Measurements from ENCODE around the gene ADGRG3.

ADGRG3 gene

DNA sequence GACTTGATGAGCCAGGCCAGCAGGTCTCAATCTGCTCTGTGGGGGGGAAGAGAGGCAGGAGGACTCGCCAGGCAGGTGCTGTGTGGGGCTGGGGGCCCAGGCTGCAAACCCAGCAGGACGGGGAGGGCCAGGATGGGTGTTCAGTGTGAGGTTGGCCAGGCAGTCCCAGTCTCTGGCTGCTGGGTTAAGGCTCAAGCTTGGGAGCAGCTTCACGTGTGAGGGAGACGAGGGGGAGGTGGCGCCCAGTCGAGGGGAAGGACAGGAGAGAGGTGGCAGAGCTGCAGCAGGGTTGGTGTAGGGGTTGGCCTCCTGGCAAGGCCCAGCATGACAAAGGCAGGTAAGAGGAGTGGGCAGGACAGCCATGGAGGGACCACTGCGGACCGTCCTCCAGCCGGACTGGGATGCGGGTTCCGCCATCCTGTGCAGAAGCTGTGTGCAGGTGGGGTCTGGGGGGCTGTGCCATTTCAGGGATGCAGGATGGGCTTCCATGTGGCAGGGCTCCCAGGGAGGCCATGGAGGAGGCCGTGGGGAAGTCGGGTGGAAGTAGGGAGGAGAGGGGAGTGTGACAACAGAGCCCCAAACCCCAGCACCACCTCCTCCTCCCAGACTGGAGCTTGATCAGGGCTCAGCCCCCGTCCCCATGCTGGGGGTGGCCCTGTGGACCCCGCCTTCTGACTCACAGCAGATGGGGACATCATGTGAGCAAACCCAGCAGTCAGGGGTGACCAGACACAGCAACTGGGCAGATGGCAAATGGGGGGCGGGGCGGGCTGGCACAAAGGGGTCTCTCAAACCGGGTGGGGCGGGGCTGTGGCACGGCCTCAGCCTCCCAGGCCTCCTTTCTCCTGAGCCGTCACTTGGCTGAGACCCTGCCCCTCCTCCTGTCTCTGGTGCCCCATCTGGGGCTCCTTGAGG lies 36.9 kb upstream of the ADGRG3 start:
- no peak for DNase-seq

DNA sequence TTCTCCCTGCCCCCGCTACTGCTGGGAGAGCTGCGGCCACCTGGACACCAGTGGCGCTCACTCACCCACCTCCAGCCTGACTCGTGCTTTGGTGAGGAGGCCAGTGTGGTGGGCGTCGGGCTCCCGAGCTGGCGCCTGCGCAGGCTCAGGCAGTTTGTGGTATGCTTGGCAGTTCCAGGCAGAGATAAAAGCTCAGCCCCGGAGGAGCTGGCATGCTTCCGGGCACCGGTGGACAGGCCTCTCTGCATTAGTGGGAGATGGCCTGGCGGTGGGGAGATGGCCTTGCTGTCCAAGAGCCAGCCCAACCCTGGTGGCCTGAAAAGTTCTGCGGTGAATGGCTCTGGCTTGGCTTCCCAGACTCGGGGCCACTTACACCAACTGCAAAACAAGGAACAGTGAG lies 35.5 kb upstream of the ADGRG3 start:
- no peak for DNase-seq

DNA sequence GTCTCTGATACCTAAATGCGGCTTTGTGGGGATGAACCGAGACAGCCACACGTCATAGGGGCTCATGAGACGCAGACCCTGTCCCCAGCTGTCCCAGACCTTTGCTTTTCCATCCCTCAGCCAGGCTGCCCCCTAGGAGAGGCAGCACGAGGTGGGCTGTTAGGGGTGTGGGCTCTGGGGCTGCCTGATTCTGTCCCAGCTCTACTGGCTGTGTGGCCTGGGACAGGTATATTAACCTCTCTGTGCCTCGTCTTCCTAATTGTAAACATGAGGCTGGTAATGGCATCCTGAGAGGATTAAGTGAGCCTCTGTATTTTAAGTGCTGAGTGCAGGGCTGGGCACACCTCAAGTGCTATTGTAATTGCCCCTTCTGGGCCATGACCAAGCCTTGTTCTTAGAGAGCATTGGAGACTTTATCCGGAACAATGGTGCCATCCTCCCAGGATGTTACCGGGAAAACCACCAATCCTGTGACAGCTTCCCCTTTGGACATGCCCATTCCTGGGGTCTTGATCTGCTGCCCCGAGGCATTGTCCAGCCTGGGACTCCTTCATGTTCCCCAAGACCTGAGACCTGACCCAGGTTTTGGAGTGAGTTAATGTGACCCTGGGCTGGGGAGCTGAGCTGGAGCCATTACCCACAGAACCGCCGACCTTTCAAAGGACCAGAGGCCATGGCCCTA lies 34.6 kb upstream of the ADGRG3 start:
- no peak for DNase-seq

DNA sequence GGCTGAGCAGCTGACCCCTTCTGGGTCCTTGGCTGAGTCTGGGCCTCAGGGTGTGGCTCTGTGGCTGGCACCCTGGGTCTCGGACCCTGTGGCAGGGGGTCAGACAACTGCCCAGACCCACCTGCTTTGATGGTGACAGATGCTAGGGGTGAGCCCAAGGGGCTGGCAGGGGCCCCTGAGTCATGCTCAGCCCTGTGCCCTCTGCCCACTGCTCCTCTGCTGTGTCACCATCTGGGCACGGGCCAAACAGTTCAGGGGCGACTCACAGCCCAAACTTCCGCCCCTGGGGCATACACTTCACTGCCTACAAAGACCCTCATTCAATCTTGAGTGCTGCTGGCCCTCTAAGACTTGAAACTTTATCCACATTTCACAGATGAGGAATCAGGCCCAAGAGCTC lies 33.9 kb upstream of the ADGRG3 start:
- no peak for DNase-seq

DNA sequence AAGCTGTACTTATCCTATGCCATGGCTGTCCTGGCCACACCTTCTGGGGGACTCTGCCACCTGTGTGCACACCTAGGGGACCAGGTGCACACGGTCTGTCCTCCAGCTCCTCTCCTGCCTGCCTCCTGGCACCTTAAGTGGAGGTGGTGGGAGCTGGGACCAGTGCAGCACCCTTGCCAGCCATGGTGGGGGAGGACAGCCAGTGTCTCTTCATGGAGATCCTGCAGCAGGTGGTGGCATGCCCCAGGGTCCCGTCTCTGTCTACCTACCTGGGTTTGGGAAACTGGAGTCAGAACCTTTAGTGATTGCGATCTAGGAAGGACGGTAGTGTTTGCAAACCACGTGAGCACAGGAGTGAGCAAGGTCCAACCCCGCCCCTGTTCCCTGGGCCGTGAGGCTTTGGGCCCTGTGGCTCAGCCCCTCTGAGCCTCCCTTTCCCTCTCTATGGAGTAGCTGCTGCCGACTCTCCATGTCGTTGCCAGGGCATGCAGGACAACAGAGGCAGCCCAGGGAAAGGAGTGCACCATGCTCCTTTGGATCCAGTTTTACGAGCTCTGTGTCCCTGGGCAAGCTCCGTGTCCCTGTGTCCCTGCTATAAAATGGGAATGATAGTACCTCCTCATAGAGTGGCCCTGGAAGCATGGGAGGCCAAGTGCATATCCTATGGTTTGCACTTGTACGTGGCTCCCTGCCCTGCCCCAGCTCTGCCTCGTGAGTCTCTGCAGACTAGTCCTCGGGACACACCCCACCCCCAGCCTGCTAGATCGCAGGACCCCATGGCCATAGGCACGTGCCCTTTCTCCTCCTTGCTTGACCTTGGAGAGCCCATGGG lies 32.6 kb upstream of the ADGRG3 start:
- DNase-seq = no peak

DNA sequence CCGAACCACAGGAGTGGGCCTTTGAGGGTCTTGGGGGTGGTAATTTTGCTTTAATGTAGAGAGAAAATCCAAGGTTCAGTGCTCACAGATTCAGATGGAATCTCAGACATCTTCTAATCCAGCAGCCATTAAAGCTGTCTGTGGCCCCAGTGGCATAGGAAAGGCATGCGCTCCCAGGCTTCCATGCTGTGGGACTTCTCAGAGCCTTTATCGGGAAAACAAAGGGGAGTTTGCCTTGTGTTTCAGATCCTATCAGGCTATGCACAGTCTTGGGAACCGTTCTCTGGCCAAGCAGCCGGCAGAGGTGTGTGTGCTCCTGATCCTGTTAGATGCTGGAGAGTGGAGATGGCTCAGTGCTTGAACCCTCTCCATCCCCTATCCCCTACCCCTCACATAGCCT lies 31.9 kb upstream of the ADGRG3 start:
- no peak for DNase-seq

DNA sequence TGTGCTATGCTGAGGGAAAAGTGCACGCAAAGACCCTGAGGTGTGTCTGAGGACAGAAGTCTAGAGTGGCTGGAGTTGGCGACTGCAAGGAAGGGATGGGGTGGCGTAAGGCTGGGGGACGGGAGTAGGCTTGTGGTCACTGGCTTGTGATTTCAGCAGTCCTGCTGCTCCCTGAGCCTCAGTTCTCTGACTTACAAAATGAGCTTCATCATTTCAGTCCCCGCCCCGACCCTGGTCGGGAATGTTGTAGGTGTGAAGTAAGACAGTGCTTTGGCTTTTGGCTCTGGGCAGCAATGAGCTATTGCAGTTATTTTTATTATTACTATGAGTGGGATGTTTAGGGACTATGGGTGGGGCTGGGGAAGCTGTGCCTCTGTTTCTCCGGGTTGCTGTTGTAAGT lies 31.1 kb upstream of the ADGRG3 start:
- no peak for DNase-seq

DNA sequence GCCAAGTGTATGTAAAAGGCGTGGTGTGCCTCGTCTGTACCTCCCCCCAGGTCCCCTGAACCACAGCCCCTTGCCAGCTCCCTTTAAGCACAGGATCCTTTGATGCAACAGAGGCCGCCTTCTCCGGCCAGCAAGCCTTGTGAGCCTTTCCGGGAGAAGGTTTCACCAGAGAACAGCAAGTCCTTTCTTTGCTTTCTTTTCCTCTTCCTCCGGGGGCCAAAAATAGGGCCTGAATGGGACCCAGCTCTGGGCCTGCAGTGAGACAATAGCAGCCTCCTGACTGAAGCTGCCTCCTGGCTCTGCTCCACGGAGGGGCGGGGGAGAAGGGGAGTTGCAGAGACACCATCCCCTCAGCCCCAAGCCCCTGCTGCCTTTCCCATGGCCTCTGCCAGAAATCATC lies 30.7 kb upstream of the ADGRG3 start:
- no peak for DNase-seq

DNA sequence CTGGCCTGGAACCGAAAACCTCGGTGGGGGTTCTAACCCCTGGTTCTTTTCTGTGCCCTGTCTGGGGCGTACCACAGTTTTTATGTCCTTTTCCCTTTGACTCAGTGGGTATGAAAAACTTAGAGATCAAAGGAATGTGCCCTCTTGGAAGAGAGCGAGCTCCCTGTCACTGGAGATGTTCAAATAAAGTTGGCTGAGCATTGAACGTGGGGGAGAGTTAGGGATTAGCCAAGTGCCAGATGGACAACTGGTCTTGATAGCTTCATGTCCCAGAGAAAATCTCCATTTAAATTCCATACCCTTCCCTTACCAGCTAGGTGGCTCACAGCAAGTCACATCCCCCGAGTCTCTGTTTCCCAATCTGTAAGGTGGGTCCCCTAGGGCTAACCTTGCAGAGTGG lies 30.1 kb upstream of the ADGRG3 start:
- no peak for DNase-seq

DNA sequence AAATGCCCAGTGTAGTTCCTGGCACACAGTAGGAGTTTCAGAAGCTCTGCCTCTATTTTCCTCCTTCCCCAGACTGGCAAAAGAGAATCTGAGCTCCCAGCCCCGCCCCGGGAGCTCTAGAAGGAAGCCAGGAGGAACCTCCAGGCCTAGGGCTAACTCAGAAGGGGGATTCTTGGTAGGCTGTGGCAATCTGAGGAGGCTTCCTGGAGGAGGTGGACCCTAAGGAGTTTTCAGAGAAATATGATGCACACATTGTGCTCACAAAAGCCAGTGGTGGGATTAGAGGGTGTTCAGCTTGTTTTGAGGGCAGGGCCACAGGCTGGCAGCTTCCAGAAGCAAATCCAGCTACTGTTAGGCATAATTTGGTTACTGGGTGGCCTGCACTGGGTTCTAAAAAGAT lies 29.7 kb upstream of the ADGRG3 start:
- no peak for DNase-seq

DNA sequence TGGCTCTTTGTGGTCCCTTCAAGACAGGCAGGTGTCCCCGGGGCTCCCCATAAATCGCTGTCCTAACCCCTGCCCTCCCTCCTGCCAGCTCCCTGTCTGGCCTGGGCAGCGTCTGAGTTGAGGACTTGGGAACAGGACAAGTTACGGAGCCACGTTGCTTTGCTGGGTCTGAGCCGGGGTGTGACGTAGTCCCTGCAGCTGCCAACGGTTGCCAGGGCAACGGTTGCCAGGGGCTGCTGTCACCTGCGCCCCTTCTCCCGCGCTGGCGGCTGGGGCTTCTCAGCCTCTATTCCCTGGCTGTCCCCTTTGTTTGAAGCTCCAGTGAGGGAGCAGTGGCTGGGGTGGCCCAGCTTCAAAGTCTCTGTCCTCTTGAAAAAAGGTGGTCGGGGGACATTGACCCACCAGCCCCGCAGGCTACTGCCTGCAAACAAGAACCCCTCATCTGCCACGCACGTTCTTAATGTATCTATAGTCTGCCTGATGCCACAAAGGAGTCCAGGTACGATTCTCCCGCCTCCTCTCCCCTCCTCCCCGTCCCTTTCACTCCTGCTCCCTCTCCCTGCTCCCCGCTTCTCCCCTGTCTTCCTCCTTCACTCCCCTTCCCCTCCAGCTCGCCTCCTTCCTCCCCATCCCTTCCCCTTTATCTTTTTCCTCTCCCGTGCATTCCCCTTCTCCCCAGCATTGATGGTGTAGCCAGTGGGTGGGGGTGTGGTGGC lies 28.8 kb upstream of the ADGRG3 start:
- DNase-seq = no peak

DNA sequence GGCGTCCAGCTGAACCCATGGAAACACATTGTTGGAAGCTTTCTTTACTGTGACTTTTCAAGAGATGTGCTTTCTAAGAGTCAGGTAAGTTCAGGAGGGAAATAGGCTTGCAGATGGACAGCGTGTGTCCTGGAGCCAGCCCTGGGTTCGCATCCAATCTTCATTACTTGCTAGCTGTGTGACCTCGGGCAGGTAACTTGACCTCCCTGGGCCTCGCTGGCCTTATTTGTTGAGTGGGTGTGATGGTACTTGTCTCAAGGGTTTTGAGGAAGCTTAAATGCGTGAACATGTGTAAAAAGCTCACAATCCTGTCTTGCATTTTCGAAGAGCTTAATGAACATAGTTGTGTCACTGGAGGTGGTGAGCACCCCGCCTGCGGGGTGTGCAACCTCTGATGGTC lies 27.9 kb upstream of the ADGRG3 start:
- DNase-seq = no peak

DNA sequence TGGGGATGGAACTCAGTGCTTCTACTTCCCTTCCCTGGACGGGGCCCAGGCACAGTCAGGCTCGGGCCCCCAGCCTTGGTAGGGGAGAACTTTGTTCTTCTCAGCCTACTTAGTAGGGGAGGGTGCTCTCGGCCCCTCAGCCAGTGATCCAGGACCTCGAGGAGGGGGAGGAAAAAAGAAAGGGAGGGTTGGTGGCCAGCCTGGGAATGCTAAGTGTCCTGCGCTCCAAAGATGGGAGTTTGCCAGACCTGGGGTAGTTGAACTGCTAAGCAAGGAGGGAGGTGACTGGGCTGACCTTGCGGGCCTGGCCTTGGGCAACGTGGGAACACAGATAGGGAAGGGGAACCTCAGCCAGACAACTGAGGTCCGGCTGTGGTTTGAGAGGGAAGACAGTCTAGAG lies 27.5 kb upstream of the ADGRG3 start:
- no peak for DNase-seq

DNA sequence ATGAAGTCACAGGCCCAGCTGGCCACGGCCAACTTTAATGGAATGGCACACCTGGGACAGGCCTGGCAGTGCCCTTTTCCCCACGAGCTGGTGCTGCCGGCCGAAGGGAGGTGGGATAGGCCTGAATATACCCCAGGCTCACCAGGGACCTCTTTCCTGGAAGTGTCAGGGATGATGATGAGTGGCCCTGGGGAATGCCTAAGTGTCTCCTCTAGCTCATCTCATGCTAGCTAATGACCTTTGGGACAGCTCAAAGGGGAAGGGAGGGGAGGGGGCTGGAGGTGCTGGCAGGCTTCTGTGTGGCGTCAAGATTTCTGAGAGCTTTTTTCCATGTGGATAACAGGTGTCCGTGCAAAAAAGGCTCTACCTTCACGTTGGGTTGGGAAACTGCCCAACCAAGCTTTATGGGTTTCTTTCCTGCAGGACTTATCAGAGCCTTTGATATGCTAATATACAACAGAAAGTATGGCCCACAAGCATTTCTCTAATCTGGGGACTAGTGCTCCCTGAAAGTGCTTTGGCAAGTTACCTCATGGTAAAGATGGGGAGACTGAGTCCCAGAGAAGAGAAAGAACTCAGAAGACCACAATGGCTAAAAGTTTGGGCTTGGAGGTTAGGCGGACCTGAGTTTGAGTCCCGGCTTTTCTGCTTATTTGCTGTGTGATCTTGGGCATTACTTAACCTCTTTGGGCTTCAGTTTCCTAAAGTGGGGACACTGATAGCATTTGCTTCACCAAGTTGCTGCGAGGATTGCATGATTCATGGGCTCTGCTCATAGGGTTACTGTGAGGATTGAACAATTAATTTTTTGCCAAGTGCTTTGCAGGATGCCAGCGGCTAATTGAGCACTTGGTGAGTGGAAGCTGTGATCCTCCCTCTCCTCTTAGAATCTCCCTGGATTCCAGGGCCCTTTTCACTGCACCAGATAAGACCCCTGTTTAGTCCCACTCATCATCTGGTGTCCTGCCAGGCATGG lies 25.7 kb upstream of the ADGRG3 start:
- no peak for DNase-seq

DNA sequence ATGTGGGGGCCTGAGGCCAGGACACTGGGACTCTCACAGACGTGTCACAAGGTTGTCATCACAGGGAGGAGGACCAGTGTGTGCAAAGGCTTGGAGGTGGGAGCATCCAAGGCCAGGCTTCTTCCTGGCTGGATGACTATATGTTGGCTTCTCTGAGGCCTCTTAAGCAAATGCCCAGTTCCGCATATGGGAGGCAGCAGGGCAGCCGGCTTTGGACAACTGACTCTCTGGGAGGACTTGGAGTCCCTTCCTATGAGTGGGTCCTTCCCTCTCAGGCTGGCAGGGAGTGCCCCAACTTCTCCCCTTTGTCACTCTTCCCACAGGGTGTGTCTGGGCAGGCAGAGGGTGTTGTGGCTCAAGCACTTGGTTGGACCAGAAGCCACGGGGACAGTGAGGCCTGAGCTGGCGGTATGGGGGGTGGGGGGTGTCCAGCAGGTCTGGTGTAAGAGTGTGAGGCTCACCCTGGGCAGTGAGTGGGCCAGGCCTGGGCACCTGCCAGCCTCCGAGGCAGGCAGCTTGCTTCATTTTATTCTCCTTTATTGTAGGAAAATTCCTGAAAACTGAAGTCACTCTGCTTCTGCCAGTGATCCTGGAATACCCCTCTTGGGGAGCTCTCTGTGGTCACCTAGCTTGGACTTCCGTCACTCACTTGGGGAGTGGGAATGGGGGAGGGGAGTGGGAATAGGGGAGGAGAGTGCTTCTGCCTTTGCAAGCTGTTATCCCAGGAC lies 24.8 kb upstream of the ADGRG3 start:
- DNase-seq = no peak

DNA sequence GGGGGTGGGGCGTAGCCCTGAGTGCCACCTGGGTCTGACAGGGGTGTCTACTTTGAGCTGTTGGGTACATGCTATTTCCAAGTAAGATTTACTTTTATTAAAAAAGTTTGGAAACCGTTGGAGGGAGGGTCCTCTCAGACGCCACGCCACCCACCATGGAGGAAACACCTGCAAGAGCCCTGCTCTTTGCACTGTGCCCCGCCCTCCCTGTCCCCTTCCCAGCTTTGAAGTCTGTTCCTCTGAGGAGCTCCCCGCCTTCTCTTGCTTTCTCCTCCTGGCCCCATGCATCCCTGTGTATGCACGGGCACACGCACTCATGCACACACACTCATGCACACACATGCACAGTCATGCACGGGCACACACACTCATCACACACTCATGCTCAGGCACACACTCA lies 24.2 kb upstream of the ADGRG3 start:
- DNase-seq = no peak

DNA sequence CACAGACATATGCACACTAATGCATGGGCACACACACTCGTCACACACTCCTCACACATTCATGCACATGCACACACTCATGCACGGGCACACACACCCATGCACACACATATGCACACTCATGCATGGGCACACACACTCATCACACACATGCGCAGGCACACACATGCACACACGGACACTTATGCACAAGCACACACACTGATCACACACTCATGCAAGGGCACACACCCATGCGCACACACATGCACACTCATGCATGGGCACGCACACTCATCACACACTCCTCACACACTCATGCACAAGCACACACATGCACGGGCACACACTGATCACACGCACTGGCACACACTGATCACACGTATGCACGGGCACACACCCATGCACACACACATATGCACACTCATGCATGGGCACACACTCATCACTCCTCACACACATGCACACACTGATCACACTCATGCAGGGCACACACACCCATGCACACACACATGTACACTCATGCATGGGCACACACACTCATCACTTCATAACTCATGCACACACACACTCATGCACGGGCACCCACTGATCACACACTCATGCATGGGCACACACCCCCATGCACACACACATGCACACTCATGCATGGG lies 23.6 kb upstream of the ADGRG3 start:
- DNase-seq = no peak

DNA sequence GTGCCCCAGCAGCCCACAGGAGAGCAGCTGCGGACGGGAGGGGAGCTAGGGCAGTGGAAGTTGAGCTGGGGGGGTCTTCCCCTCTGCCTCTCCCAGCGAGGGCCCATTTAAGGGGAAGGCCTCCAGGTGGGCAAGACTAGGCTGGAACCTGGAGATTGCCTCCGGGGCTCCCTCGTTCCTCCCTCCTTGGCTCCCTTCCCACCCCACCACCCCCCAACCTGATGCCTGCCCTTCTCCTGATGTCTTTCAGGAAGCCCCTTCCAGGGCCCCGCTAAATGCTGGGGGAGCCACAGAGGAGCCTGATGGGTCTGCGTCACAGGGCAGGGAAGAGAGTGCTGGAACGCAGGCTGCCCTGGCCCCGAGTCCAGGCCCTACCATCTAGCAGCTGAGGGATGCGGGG lies 22.9 kb upstream of the ADGRG3 start:
- no peak for DNase-seq

DNA sequence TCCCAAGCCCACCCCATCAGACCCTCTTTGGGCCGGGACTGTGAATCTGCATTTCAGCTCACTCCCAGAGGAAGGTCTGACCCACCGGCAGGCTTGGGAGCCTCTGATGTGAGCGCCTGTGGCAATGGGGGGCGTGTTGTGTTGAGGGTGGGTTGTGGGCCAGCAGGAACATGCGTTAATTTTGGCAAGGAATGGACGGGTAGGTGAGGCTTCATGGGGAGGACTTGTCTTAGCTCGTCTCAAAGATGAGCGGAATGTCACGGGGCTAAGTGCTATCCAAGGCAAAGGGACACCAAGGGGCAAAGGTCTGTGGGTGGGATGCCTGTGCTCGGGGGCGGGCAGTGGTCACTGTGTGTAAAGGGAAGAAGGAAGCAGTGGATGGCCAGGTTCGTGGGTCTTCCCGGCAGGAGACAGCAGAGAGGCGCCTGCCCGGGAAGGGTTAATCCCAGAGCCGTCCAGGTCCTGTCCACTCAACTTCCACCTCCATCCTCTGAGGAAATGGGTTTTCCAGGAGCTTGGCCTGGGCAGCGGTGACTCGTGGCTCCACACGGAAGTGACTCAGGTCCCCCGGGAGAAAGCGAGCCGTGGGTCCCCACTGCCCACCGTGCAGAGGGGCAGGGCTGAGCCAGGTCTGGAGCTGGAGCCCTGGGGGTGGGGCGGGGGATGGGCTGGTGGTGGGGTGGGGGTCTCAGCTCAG lies 22.3 kb upstream of the ADGRG3 start:
- no peak for DNase-seq
